GM12801 (cell line): ENCODE measurements around the gene MATK.

Source experiments
- TF ChIP-seq, protein P1 (sequence below): IDR thresholded peaks from one replicate; pipeline ENCODE4 v1.5.1; 2011; ENCODE audit warnings: control low read depth; ENCODE audit not compliant: insufficient read length; ENCODE audit errors: extremely low read depth

Gene MATK

DNA sequence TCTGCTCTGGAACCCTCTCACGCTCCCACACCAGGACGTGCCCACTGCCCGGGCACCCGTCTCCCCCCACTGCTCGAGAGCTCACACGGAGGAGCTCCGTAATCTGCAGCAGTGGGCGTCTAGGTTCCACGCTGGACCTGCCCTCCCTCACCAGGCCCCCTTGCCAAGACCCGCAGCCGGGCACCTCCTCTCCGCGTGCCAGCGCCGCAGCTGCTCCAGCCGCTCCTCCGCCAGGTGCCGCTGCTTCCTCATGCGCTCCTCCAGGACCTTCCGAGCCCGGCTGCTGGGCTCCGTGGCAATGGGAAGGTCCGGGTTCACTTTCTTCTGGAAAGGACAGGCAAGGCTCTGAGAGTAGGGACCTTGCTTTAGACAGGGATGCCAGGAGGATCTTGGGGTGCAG is 35.0 kb upstream of the MATK start:
- TF ChIP-seq, protein P1, sequence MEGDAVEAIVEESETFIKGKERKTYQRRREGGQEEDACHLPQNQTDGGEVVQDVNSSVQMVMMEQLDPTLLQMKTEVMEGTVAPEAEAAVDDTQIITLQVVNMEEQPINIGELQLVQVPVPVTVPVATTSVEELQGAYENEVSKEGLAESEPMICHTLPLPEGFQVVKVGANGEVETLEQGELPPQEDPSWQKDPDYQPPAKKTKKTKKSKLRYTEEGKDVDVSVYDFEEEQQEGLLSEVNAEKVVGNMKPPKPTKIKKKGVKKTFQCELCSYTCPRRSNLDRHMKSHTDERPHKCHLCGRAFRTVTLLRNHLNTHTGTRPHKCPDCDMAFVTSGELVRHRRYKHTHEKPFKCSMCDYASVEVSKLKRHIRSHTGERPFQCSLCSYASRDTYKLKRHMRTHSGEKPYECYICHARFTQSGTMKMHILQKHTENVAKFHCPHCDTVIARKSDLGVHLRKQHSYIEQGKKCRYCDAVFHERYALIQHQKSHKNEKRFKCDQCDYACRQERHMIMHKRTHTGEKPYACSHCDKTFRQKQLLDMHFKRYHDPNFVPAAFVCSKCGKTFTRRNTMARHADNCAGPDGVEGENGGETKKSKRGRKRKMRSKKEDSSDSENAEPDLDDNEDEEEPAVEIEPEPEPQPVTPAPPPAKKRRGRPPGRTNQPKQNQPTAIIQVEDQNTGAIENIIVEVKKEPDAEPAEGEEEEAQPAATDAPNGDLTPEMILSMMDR: no peak

DNA sequence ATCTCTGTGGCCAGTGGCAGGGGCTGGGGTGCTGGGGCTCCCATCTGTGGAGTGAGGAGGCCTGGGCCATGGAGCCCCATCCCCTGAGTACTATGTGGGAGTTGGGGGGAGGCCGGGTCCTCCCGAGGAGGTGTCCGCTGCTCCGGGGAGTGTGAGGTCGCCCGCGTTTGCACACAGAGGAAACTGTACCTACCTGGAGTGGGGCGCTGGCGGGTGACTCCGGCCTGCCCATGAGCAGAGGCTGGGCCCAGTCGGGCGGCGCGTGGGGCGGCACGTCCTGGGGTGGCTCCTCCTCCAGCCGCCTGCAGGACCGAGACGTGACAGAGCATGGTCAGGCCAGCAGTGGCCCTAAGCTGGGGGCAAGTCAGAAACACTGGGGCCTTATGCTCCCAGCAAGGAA is 33.8 kb upstream of the MATK start:
- TF ChIP-seq, protein P1: no peak

DNA sequence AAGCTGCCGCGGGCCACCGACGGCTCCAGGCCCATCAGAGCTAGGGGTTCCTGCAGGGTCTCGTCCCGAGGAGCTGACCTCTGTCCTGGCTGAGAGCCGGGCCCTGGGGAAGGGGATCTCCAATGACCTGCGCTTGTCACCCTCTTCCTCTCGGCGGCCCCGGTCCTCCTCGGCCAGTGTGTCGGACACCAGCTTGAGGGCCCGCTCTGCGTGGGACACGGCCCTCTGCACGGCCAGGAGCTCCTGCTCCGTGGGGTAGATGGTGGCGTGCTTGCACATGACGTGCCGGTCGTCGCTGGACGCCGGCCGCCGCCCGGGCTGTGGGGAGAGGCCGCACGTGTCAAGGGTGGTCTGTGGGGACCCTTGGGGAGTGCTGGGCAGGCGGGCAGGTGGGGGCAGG is 32.7 kb upstream of the MATK start:
- TF ChIP-seq, protein P1: no peak

DNA sequence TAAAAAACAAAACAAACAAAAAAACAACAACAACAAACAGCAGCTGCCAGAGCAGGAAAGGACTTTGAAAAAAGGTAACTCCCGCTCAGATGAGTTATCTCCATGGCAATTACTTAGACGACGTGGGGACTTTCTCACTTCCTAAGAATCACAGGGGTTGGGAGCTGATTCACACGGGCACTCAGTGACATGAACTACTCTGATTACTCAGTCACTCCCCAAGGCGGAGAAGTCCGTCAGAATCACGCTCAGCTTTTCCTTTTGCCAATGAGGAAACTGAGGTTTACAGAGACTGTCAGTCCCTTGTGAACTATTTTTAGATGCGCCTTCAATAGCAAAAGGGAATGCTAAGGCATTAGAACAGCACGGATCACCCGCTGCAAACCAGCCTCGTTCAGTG is 32.3 kb upstream of the MATK start:
- TF ChIP-seq, protein P1: no peak

DNA sequence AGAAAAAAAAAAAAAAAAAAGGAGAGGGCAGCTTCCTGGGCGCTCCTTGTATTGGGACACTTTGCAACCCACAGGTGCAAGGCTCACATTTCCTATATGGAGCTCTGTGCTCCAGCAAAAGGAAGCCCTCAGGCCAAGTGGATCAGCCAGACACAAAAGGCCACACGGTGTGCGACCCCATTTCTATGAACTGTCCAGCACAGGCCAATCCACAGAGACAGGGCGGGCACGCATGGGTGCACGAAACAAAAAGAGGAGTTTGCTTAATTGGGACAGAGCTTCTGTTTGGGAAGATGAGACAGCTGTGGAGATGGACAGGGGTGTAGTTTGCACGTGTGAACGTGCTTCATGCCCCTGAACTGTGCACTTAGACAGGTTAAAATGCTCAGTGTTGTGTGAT is 31.6 kb upstream of the MATK start:
- TF ChIP-seq, protein P1: no peak

DNA sequence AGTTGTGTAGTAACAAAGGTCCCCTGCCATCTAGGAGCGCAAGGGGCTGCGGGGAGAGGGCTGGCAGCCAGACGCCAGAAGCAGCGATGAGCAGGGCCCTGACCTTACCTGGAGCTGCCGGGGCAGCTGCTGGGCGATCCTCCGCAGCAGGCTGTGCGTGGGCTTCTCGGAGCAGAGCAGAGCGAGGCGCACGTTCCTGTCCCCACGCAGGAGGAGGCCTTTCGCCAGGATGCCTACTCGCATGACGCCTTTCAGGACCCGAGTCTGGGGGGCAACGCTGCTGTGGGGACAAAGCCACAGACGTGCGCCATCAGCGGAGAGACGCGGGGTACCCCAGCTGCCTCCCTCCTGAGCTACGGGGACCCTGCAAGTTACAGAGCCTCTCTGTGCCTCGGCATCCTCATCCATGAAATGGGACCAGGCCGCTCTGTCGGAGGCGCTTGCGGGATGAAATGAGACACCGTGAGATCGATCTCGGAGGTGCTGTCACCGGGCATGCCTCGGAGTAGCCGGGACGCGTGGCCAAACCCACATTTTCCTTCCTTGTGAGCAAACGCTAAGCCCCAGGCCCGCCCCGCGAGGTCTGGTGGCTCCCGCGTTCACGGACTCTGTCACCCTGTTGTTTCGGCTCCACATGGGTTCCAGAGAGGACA is 30.5 kb upstream of the MATK start:
- TF ChIP-seq, protein P1: no peak

DNA sequence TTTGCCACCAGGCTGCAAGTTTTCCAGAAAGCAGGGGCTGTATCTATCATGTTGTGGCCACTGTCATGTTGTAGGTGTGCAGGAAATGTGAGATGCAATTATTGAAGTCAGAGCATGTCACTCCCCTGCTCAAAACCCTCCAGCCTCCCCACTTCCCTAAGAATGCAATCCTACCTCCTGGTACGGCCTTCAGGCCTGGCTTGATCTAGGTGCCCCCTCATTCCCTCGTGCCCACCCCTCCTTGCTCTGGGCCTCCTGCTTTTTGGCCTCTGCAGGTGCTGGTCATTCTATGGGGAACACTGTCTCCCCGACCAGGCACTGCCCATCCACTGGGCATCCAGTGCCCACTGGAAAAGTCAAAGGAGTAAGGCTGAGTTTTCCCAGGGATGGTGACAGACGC is 28.5 kb upstream of the MATK start:
- TF ChIP-seq, protein P1: no peak
